GM23248 (cell line): ENCODE data around the gene SKI. TPM values are rescaled to one million over a fixed set of nuclear protein-coding genes. Genes with fewer than 3 reads are reported as not detected.
A peak's percentile ranks its signal among the peaks of the same experiment; 100 is the strongest.

Source experiments
- DNase-seq: peaks from one replicate; pipeline ENCODE4 v3.0.0-alpha.2; 2015
- H2AFZ ChIP-seq: fragments of 200-600 bp; sonication (generic); 2 replicates; pipeline ENCODE4 v1.6.1; 2016; ENCODE audit warnings: antibody characterized with exemption
- H3F3A ChIP-seq: fragments of 200-600 bp; sonication (generic); 2 replicates; pipeline ENCODE4 v1.6.1; 2016; ENCODE audit warnings: mild to moderate bottlenecking, antibody characterized with exemption, mixed run types; ENCODE audit not compliant: insufficient read depth
- H3K27ac ChIP-seq: fragments of 200-600 bp; sonication (generic); 2 replicates; pipeline ENCODE4 v1.5.1; 2016; ENCODE audit warnings: mild to moderate bottlenecking
- H3K27me3 ChIP-seq: fragments of 200-600 bp; sonication (generic); replicated peaks from 2 replicates; pipeline ENCODE4 v1.6.1; 2016; ENCODE audit warnings: mild to moderate bottlenecking; ENCODE audit not compliant: insufficient read depth
- H3K36me3 ChIP-seq: fragments of 200-600 bp; sonication (generic); 2 replicates; pipeline ENCODE4 v1.6.1; 2016; ENCODE audit warnings: low read depth, mild to moderate bottlenecking
- H3K4me1 ChIP-seq: fragments of 200-600 bp; sonication (generic); 2 replicates; pipeline ENCODE4 v1.6.1; 2016; ENCODE audit warnings: mild to moderate bottlenecking; ENCODE audit not compliant: insufficient read depth
- H3K4me2 ChIP-seq: fragments of 200-600 bp; sonication (generic); one replicate; pipeline ENCODE4 v1.6.1; 2016; ENCODE audit warnings: mild to moderate bottlenecking; ENCODE audit not compliant: unreplicated experiment
- H3K4me3 ChIP-seq: fragments of 200-600 bp; sonication (generic); 2 replicates; pipeline ENCODE4 v1.5.1; 2016; ENCODE audit warnings: mild to moderate bottlenecking
- H3K79me2 ChIP-seq: fragments of 200-600 bp; sonication (generic); 2 replicates; pipeline ENCODE4 v1.6.1; 2016; ENCODE audit warnings: mild to moderate bottlenecking; ENCODE audit not compliant: insufficient read depth
- H3K9ac ChIP-seq: fragments of 200-600 bp; sonication (generic); 2 replicates; pipeline ENCODE4 v1.6.1; 2016; ENCODE audit warnings: mild to moderate bottlenecking
- H3K9me2 ChIP-seq: fragments of 200-600 bp; sonication (generic); 2 replicates; pipeline ENCODE4 v1.6.1; 2016; ENCODE audit warnings: mixed run types, mild to moderate bottlenecking, moderate library complexity; ENCODE audit not compliant: insufficient read depth
- H3K9me3 ChIP-seq: fragments of 200-600 bp; sonication (generic); one replicate; pipeline ENCODE4 v1.6.1; 2017; ENCODE audit warnings: low read depth
- H4K20me1 ChIP-seq: fragments of 200-600 bp; sonication (generic); 2 replicates; pipeline ENCODE4 v1.6.0; 2016; ENCODE audit not compliant: insufficient read depth
- EZH2 ChIP-seq: fragments of 200-600 bp; sonication (generic); IDR thresholded peaks from 2 replicates; pipeline ENCODE4 v1.6.1; 2018; ENCODE audit warnings: antibody characterized with exemption, mild to moderate bottlenecking; ENCODE audit not compliant: insufficient read depth, poor library complexity, severe bottlenecking
- EZH2phosphoT487 ChIP-seq: fragments of 200-600 bp; sonication (generic); IDR thresholded peaks from 2 replicates; pipeline ENCODE4 v1.6.1; 2018; ENCODE audit warnings: antibody characterized with exemption, moderate library complexity, mild to moderate bottlenecking, low read depth; ENCODE audit not compliant: insufficient read depth
- whole genome bisulfite sequencing, 2 experiments: methylation state at CpG; one replicate each; pipeline ENCODE4 v1.1.6; 2015 to 2017; ENCODE audit warnings: low lambda C conversion rate in 2 of 2, low coverage in 1 of 2; ENCODE audit errors: missing lambda C conversion rate in 2 of 2; 5-methylcytosine and 5-hydroxymethylcytosine counted together
- in situ Hi-C: fragments of 300-500 bp; cut with MboI; formaldehyde crosslinking; loops from 2 replicates; pipeline ENCODE4 v1.15.0; 2020
- polyA plus RNA-seq: library from polyadenylated mRNA; unstranded; fragments of >200 nt; fragmentation: Nextera tagmentation; extraction: Ambion mirVana; gene quantifications from 2 replicates; pipeline ENCODE4 v1.2.1, GENCODE V29; 2016
- total RNA-seq: library from RNA; depleted of rRNA; stranded (reverse); fragments of >200 nt; shearing (Covaris generic); gene quantifications from 2 replicates; pipeline ENCODE4 v1.2.3, GENCODE V29; 2014

Gene SKI
- total and polyA plus RNA-seq, 2 experiments from 2014 or later: 3.8 to 23.1 TPM

- peak; percentile 57 for DNase-seq
- no peak overlapping the region for H3K4me2 ChIP-seq
- no peak overlapping the region for H2AFZ ChIP-seq
- H3K27ac ChIP-seq: no peak overlapping the region
- in situ Hi-C loops: no loop called here
- H3K36me3 ChIP-seq: no peaks in the 10 kb centered on the region
- H3F3A ChIP-seq: no peaks in the 10 kb centered on the region
- peak overlapping the region; percentile 32 for H3K4me3 ChIP-seq
- peaks cover 11% of the 10 kb centered on the region for H3K79me2 ChIP-seq
- TF ChIP-seq EZH2phosphoT487: no peak
- no peak for TF ChIP-seq EZH2
- 21 to 70% methylated on average over 10 to 61 of the region's 91 CpGs for WGBS, 2 experiments
- H3K9me2 ChIP-seq: no peaks in the 10 kb centered on the region
- peaks cover 3% of the 10 kb centered on the region for H3K4me1 ChIP-seq
- no peaks in the 10 kb centered on the region for H3K27me3 ChIP-seq
- no peaks in the 10 kb centered on the region for H3K9me3 ChIP-seq
- peak overlapping the region; percentile 71 for H3K9ac ChIP-seq
- H4K20me1 ChIP-seq: no peaks in the 10 kb centered on the region
Observed at GRCh38 chr1:2314803-2315673, 86.9 kb downstream of the SKI start.

- Histone ChIP-seq H3K4me3 (no peak overlapping the region), H3K27me3 (no peaks in the 10 kb centered on the region), H3K79me2 (0 out of 2 replicates have a peak, but pooled peaks cover 4% of the 10 kb centered on the region), H3K9ac (peak overlapping the region; percentile 5; the same call in 1 of the 2 replicates), H3F3A (no peaks in the 10 kb centered on the region), H3K27ac (no peak overlapping the region), H3K9me3 (no peaks in the 10 kb centered on the region), H3K4me2 (no peak overlapping the region), H3K4me1 (peaks cover 3% of the 10 kb centered on the region), H3K9me2 (no peaks in the 10 kb centered on the region), H4K20me1 (no peaks in the 10 kb centered on the region), H2AFZ (no peak overlapping the region), H3K36me3 (no peaks in the 10 kb centered on the region)
- in situ Hi-C loops: no loop called here
- WGBS, 2 experiments: 72 to 76% methylated on average over 20 to 21 of the region's 21 CpGs
- DNase-seq: no peak
- TF ChIP-seq EZH2phosphoT487 (no peak), EZH2 (no peak)
Observed at GRCh38 chr1:2315674-2316450, 87.7 kb downstream of the SKI start.

GRCh38 chr1:2316451-2316961, 88.4 kb downstream of the SKI start:
- no peaks in the 10 kb centered on the region for H3K9me2 ChIP-seq
- in situ Hi-C loops: no loop called here
- DNase-seq: peak; percentile 48
- no peaks in the 10 kb centered on the region for H3K27me3 ChIP-seq
- no peak overlapping the region for H3K4me2 ChIP-seq
- H3K9me3 ChIP-seq: no peaks in the 10 kb centered on the region
- H3K9ac ChIP-seq: peak overlapping the region; percentile 5; the same call in 1 of the 2 replicates
- H3K36me3 ChIP-seq: no peaks in the 10 kb centered on the region
- H3K4me3 ChIP-seq: no peak overlapping the region
- H3K27ac ChIP-seq: no peak overlapping the region
- 73 to 79% methylated on average over 9 to 14 of the region's 16 CpGs for WGBS, 2 experiments
- peaks cover 5% of the 10 kb centered on the region for H3K4me1 ChIP-seq
- H4K20me1 ChIP-seq: no peaks in the 10 kb centered on the region
- TF ChIP-seq EZH2 (no peak), EZH2phosphoT487 (no peak)
- no peaks in the 10 kb centered on the region for H3F3A ChIP-seq
- no peaks in the 10 kb centered on the region for H3K79me2 ChIP-seq
- H2AFZ ChIP-seq: no peak overlapping the region
